Frontal cortex (tissue), 4 donors: ENCODE data around the gene GSDME. TPM values are rescaled to one million over a fixed set of nuclear protein-coding genes. Genes with fewer than 3 reads are reported as not detected.
"Not testable (repeated sequence)": the region's sequence is repeated elsewhere in the genome, so short reads cannot be mapped to it uniquely, and the experiment has no call there.

Experiments
- DNase-seq, 2 donors: peaks; one replicate each; pipeline ENCODE4 v3.0.0; 2012; ENCODE audit warnings: low spot score in 2 of 2
- FAIRE-seq: peaks from 2 replicates; lab custom pipeline; 2012; peaks lifted over from hg19 to GRCh38; lab: Jason Lieb, UNC
- total RNA-seq: library from RNA; depleted of rRNA; stranded (reverse); fragments of >200 nt; gene quantifications from one replicate; pipeline ENCODE4 v1.2.3, GENCODE V29; 2014
- donor health status: control.
- donor health status: control.
- donor health status: control.

Gene GSDME
- total RNA-seq, 1 donor from 2014 or later = 39.5 TPM

DNA sequence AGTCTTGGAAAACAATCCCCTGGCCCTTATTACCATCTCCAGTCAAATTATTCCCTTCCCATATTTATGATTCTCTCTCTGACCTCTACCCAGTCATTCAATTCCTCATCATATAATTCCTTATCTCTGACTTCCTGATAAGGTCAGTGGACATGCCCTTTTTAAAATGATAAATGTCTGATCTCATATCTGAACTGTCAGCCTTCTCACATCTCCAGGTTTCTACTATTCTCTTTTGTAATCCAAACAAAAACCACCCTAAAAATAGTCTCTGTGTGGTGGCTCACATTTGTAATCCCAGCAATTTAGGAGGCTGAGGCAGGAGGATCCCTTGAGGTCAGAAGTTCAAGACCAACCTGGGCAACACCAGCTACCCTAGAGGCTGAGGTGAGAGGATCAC lies 11.9 kb downstream of the GSDME start:
- no peak for FAIRE-seq

DNA sequence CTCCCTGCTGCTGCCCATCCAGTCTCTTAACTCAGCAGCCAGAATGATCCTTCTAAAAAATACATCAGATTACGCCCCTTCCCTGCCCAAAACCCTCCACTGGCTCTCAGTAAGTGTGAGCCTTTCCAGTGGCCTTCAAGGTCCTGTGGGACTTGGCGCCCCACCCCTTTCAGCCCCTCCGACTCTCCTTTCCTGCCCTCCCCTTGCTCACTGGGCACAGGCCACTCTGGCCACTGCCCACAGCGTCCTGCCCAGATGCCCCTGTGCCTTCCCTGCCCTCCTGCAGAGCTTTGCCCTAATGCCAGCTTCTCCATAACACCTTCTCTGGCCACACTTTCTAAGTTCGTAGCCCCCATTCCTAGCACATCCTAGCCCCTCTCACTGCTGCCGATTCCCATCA lies 13.8 kb downstream of the GSDME start:
- no peak for FAIRE-seq
- DNase-seq = no peak

More for the DNA sequence above, 11.9 kb downstream of the GSDME start:
- DNase-seq = no peak

- DNase-seq (no peak), FAIRE-seq (no peak)
Observed at GRCh38 chr7:24742506-24743162, 14.6 kb downstream of the GSDME start.

- FAIRE-seq = no peak
- DNase-seq = no peak
Observed at GRCh38 chr7:24741679-24742505, 15.4 kb downstream of the GSDME start.

GRCh38 chr7:24740871-24741270 lies 16.4 kb downstream of the GSDME start:
- DNase-seq = no peak
- no peak for FAIRE-seq

- DNase-seq (no peak), FAIRE-seq (no peak)
Observed at GRCh38 chr7:24739306-24739705, 18.0 kb downstream of the GSDME start.

DNA sequence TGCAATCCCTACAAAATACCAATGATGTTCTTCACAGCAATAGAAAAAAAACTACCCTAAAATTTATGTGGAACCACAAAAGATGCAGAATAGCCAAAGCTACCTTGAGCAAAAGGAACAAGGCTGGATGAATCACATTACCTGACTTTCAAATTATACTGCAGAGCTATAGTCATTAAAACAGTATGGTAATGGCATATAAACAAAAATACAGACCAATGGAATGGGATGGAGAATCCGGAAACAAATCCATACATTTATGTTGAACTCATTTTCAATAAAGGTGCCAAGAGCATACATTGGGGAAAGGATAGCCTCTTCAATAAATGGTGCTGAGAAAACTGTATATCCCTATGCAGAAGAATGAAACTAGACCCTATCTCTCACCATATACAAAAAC lies 18.7 kb downstream of the GSDME start:
- DNase-seq (no peak), FAIRE-seq (no peak)

DNA sequence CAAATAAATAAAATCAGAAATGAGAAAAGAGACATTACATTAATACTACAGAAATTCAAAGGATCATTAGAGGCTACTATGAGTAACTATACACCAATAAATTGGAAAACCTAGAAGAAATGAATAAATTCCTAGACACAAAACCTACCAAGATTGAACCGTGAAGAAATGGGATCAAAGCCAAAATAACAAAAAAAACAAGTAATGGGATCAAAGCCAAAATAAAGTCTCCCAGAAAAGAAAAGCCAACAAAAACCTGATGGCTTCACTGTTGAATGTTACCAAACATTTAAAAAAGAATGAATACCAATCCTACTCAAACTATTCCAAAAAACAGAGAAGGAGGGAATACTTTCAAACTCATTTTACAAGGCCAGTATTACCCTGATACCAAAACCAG lies 20.0 kb downstream of the GSDME start:
- FAIRE-seq = no peak
- no peak for DNase-seq

DNA sequence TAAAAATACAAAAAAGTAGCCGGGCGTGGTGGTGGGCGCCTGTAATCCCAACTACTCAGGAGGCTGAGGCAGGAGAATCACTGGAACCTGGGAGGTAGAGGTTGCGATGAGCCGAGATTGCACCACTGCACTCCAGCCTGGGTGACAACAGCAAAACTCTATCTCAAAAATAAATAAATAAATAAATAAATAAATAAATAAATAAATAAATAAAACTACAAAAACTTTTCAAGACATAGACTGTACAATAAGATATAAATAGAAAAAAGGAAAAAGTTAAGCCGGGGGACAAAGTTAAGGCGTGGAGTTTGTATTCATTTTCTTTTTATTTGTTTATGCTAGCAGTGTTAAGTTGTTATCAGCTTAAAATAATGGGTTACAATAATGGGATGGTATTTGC lies 21.7 kb downstream of the GSDME start:
- DNase-seq, FAIRE-seq: not testable (repeated sequence)

DNA sequence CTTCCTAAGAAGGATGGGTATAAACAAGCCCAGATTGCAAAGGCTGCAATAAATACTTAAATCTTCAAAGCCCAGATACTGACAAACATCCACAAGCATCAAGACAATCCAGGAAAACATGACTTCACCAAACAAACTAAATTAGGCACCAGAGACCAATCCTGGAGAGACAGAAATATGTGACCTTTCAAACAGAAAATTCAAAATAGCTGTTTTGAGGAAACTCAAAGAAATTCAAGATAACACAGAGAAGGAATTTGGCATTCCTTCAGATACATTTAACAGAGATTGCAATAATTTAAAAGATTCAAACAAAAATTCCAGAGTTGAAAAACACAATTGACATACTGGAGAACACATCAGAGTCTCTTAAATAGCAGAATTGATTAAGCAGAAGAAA lies 23.0 kb downstream of the GSDME start:
- FAIRE-seq (no peak), DNase-seq (no peak)

DNA sequence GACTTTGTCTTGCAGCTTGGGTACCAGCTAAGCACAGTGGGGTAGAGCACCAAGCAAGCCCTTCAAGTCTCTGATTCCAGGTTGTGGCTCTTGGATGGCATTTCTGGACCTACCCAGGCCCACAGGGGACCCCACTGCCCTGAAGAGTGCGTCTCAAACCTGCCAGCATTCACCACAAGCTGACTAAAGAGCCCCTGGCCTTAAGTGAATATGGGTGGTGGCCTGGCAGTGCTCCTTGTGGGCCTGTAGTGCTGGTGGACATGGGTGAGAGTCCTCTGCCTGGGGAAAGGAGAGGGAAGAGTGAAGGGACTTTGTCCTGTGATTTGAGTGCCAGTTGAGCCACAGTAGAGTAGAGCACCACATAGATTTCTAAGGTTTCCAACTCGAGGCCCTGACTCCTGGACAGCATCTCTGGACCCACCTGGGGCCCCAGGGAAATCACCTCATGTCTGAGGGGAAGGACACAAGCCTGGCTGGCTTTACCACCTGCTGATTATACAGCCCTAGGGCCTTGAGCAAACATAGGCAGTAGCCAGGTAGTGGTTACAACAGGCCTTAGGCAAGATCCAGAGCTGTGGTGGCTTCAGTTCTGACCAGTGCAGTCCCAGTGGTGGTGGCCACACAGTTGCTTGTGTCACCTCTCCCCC lies 23.7 kb downstream of the GSDME start:
- DNase-seq (no peak), FAIRE-seq (no peak)

DNA sequence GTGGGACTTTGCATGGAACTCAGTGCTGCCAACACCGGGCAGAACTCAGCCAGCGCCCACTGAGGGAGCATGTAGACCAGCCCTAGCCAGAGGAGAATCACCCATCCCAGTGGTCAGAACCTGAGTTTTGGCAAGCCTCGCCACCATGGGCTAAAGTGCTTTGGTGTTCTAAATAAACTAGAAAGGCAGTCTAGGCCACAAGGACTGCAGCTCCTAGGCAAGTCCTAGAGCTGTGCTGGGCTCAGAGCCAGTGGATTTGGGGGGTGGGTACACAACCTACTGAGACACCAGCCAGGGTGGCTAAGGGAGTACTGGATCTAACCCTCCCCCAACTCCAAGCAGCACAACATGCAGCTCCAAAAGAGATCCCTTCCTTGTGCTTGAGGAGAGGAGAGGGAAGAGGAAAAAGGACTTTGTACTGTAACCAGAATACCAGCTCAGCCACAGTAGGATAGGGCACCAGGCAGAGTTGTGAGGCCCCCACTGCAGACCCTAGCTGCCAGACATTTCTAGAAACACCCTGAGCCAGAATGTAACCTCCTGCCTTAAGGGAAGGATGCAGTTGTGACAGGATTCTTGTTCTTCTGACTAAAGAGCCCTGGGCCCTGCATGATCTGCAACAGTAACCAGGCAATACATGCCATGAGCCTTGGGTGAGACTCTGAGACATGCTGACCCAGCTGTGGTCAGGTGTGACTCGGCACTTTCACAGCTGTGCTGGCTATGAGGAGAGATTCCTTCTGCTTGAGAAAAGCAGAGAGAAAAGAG lies 24.4 kb downstream of the GSDME start:
- no peak for FAIRE-seq
- DNase-seq = no peak

DNA sequence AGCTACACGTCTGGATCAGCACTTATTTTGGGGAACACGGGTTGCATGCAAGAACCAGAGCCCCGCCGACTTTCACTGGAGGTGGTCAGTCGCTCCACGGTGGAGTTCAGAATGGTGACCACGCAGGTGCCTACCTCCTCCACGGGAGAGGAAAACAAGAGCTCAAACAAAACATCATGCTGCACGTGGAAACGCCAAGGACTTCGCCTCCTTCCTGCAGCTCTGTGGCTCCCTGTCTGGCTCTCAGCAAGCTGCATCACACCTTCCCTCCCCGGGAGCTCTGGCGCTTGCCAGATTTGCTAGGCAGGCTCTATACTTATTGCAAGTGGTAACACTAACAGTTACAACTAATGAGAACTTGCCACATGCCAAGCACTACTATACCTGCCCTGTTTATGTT lies 26.0 kb downstream of the GSDME start:
- no peak for DNase-seq

DNA sequence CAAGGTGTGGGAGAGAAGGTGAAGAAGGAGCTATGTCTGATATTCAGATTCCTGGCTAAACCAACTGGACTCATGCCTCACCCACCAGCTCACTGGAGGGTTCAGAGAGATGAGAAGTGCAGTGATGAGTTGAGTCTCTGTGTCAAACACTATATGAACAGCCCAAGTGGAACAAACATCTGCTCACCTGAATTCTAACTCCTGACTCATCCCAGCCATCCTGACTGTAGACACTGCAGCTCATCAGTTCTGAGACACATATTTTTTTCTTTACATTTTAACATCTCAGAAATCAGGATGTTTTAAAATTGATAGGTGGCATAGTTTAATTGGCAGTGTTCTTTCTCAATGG lies 27.3 kb downstream of the GSDME start:
- DNase-seq = no peak
- FAIRE-seq = no peak

More for the DNA sequence above, 26.0 kb downstream of the GSDME start:
- FAIRE-seq = no peak

DNA sequence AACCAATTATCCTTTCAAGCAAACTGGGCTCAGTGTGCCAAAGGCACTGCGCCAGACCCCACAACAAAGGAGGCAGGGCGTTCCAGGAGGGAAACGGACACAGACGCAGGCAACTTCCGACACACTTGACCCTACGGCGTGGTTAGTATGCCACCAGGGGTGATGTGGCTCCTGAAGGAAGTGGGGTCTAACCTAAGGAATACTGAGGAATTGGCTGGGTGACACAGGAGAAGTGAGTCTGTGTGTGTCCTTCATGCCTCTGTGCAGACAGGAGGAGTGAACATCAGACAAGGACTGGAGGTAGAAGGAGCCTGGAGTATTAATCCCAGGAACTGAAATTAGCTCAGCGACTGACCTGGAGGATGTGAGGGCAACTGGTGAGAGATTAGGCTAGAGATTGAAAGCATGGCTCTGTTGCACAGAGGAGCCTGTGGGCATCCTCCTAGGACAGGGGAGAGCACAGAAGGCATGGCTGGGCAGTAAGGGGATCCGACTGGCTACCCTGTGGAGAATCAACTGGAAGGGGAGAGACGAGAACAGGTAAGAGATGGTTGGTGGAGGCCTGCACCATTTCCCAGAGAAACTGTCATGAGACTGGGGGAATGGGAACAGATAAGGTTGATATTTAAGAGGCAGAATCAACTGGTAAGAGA lies 27.8 kb downstream of the GSDME start:
- DNase-seq = no peak

GRCh38 chr7:24728503-24729364 lies 28.5 kb downstream of the GSDME start:
- DNase-seq (no peak), FAIRE-seq (no peak)

More for the DNA sequence above, 27.8 kb downstream of the GSDME start:
- FAIRE-seq = no peak

DNA sequence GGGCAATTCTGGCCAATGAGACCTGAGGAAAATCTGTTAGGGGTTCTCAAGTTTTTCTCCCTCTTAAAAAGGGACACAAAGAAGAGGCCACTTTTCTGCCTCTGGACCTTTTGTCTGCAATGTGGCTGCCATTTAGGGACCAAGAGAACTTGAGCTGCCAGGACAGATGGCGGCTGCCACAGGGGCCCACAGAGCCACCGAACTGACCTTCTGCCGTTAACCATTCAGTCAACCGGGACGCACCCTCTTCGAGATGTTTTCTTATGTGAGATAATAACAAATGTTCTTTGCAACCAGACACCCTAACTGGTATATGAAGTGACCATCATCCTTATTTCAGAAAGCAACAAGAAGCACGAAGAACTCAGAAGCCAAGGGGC lies 29.2 kb downstream of the GSDME start:
- FAIRE-seq = no peak
- no peak for DNase-seq

DNA sequence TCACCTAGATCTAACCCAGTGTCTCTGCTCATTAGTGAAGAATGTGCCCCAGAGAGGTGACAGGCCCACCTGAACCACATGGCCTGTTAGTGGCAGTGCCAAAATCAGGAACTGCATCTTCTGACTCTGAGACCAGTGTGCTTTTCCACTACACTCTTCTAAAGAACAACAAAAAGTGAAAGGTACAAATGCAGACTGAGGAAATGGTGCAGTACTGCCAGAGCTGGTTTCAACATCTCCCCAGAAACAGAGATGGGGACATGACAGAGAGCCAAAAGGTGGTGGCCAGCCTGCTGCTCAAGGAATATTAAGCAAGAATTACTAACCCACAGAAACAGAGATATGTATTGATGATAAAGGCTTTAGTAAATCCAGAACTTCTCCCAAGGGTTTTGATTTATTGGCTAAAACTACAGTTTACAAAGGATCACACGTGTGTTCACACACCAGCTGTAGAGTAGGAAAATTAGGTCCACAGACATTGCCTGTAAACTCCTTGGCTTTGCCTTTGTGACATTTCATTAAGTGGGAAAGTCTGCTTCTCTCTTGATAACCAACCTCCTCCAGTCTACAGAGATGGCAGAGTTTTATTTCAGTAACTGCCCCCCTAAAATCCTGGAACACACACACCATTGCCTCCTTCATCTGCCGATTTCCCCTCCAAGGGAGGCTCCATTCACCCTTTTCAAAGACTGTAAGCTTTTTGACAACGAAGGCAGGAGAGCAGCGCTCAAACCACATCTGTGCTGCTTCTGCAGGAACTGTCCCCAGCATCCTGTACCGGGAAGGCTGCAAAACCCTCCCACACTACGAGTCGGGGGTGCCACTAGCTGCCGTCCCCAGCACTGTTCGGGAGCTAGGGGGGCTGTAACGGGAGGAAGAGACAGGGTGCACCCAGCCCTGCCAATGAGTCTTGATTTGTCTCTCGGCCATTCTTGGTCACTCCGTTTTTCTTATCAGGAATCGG lies 29.8 kb downstream of the GSDME start:
- no peak for FAIRE-seq
- no peak for DNase-seq
